Ammon's horn (tissue), 1 donor: ENCODE data around the gene DNAJB7.
"Not testable (repeated sequence)": the region's sequence is repeated elsewhere in the genome, so short reads cannot be mapped to it uniquely, and the experiment has no call there.

Experiments
- DNase-seq: peaks from one replicate; pipeline ENCODE4 v3.0.0-alpha.2; 2016; ENCODE audit warnings: low spot score

DNAJB7 gene

DNA sequence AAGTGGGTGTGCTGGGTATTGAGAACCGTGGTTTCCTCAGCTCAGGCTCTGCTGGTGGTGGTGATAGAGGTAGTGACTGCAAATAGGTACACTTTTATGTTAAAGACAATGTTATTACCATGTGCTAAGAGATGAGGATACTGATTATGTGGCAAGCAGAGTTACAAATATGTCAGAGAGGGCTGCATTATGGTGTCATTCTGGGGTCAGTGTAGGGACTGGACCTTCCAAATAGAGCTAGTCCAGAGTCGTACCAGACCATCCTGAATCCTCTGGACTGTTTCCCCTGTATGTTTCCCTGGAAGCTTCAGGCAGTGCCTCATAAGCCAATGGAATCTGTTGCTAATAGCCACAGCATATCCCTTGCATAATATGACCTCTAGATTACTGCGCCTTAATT, at the start of gene DNAJB7:
Gene DNAJB7 (minus strand): TSS at position 101 of the 400 bp plus-strand sequence. CDS start 119 bp downstream, outside the sequence.
- no peak for DNase-seq

GRCh38 chr22:40908895-40909294, 47.0 kb upstream of the DNAJB7 start:
- DNase-seq, result no peak

GRCh38 chr22:40904101-40904500, 42.2 kb upstream of the DNAJB7 start:
- no peak for DNase-seq

GRCh38 chr22:40898850-40899357, 37.0 kb upstream of the DNAJB7 start:
- DNase-seq, result peak; percentile 62

DNA sequence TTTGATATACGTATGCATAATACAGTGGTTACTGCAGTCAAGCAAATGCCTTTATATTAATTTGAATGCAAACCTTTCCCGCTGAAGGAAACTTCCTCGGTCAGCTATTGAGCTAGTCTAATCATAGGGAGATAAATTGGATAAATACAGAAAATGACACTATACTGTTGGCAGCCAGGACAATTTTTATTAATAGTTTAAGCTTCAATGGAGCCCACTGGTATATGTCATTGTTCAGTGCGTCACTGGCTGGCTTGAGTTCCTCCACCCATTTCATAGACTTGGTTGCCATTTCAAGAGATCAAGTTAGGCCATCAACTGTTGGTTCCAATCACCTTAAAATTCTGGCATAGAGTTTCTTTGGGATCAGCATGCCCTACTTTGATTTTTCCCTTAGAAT, 32.5 kb upstream of the DNAJB7 start:
- no peak for DNase-seq

DNA sequence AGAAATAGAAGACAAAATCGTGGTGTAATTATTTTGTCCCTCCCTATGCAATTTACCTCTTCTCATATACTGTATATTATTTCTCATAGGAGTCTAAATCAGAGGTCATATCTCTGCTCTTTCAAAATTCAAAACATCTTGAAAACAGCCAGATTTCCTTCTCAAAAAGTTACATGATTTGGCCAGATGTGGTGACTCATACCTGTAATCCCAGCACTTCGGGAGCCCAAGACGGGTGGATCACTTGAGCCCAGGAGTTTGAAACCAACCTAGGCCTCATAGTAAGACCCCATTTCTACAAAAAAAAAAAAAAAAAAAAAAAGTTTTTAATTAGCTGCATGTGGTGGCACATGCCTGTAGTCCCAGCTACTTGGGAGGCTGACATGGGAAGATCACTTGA, 29.0 kb upstream of the DNAJB7 start:
- DNase-seq, result no peak

- DNase-seq, result no peak
Observed at GRCh38 chr22:40889116-40889515, 27.2 kb upstream of the DNAJB7 start.

DNA sequence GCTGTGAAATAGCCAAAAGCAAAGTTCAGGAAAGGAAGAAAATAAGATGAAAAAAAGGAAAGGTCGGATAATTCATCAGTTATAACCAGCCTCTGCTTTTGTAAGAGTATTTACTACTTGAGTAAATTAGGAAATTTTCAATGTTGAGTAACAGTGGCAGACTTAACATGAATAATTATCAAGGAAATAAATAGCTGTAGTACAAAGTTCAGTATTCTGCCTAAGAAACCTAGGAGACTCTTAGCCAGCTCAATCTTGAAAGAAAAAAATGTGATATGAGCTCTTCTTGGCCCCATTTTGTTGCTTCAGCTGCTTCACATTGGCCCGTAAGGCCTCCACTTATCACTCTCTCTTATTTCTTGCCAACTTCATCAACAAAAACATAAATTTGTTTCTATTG, 17.0 kb upstream of the DNAJB7 start:
- no peak for DNase-seq

GRCh38 chr22:40877488-40877887, 15.6 kb upstream of the DNAJB7 start:
- no peak for DNase-seq

DNA sequence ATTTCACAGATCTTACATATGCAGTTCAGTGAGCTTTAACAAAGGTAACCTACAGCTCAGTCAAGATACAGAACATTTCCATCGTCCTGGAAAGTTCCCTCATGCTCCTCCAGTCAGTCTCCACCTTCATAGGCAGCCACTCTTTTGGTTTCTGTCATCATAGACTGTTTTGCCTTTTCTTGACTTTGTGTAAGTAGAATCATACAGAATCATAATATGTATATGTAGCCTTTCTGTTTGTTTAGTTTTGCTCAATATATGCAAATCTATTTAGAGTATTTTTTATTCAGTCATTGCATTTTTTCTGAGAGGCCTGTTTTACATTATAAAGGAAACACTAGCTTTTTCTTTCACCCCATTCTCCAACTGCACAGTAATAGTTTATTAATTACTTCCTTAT, 15.0 kb upstream of the DNAJB7 start:
- DNase-seq, result no peak

DNA sequence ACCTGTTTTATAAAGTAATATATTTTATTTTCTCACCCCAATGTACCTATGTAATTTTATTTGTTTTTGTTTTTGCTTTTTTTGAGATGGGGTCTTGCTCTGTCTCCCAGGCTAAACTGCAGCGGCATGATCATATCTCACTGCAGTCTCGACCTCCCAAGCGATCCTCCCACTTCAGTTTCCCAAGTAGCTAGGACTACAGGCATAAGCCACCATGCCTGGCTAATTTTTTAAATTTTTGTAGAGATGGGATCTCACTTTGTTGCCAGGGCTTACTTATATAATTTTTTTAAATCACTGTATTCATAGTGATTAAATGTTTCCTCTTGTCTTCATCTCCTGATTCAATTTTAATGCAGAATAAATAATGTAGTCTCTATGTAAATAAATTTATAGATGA, 13.2 kb upstream of the DNAJB7 start:
- no peak for DNase-seq

DNA sequence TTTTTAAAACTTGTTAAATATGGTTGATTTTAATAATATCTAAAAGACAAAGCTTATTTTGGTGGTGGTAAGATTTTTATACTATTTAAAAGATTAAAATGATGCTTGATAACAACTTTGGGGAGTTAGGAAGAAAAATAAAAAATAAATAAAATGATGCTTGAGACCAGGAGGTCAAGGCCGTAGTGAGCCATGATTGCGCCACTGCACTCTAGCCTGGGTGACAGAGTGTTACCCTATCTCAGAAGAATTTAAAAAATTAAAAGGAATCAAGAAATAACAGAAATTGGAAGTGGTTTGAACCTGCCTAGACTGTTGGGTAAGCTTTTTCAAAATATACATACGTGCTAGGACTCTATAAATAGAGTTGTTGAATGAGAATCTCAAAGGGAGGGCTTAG, 12.1 kb upstream of the DNAJB7 start:
- DNase-seq, result no peak

DNA sequence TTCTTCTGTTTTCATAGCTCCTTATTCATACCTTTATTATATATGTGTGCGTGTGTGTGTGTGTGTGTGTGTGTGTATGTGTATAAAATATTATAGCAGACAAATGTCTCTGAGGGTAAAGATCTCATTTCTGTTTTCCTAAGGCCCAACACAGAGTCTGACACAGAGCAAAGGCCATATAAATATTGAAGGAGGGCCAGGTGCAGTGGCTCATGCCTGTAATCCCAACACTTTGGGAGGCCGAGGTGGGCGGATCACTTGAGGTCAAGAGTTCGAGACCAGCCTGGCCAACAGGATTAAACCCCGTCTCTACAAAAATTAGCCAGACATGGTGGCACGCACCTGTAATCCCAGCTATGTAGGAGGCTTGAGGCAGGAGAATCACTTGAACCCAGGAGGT, 6.5 kb upstream of the DNAJB7 start:
- DNase-seq, result not testable (repeated sequence)

DNA sequence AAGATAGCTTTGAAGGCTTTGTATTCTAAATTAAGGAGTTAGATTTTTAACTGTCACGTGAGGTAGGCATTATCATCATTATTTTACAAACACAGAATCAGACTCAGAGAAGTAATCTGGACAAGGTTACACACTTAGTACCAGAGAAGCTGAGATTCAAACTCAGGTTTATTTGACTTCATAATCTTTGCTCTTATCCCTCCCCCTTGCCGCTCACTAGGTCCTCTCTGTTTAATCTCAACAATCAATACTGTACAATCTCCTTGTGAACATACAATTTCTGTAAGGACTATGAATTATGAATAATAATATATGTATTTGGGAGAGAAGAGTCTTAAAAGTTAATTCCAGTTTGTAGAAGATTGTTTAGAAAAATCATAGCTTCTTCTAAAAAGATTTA, 5.2 kb upstream of the DNAJB7 start:
- no peak for DNase-seq

GRCh38 chr22:40862537-40862936, 624 bp upstream of the DNAJB7 start:
- no peak for DNase-seq

GRCh38 chr22:40857309-40857855, 4.5 kb downstream of the DNAJB7 start:
- DNase-seq, result no peak

DNA sequence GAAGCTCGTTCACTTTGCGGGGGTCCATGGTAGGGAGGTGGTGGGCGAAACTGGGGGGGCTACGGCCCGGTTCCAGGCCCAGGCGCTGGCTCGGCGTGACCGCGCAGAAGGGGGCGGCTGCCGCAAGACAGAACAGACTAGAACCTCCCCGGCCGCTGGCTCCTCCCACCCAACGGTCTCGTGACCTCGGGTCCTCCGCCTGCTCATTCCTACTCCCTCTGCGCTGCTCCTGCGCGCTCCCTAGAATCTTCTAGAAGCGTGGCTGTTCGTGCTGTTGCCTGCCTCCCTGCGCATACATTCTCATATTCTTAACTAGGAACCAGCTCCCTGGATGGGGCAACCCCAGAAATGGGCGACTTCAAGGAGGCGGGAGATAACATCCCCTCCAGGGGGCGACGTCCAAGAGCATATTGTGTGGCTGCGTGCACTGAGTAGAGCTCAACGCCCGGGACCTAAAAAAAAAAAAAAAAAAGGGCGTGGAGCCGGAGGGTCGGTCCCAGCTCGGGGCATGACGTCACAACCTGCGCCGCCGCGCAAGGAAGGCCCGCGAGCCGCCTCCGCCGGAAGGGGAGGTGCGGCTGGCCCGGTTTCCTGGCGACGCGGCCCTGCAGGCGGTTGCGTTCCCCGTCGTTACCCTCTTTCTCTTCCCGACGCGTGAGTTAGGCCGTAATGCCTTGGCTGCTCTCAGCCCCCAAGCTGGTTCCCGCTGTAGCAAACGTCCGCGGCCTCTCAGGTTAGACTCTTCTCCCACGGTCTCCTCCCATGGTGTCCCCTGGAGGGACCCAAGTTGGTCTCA, 5.2 kb downstream of the DNAJB7 start, which contains the start of the genes ST13 and XPNPEP3:
Gene ST13 (minus strand): TSS at position 127 of the 796 bp plus-strand sequence. CDS start 99 bp downstream, at position 28.
Gene XPNPEP3 (plus strand): TSS at position 636 of the 796 bp plus-strand sequence. CDS start 34 bp downstream, at position 670.
- DNase-seq, result peak; percentile 96

DNA sequence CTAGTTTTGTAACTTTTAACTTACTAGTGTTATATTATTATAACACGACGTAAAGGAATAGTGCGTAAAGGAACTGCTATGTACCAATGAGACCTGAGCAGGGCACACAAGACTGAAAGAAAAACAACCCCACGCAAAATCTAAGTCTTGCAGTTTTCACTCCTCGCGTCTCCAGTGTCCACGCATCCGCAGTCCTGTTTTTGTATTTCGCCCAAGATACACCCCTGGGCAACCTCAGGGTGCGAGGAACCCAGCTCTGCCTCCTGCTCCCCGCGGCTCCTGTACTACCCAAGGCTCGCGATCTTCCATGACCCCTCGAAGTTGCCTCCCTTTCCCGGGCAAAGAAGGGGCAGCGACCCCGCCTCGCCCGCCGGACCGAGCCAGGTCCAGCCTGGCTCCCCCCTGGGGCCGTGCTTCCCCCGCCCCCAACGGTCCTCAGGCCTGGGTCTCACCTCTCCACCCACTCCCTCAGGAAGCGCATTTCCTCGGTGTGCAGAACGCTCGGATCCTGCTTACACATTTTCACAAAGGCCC, 5.9 kb downstream of the DNAJB7 start:
- peak; percentile 29 for DNase-seq

DNA sequence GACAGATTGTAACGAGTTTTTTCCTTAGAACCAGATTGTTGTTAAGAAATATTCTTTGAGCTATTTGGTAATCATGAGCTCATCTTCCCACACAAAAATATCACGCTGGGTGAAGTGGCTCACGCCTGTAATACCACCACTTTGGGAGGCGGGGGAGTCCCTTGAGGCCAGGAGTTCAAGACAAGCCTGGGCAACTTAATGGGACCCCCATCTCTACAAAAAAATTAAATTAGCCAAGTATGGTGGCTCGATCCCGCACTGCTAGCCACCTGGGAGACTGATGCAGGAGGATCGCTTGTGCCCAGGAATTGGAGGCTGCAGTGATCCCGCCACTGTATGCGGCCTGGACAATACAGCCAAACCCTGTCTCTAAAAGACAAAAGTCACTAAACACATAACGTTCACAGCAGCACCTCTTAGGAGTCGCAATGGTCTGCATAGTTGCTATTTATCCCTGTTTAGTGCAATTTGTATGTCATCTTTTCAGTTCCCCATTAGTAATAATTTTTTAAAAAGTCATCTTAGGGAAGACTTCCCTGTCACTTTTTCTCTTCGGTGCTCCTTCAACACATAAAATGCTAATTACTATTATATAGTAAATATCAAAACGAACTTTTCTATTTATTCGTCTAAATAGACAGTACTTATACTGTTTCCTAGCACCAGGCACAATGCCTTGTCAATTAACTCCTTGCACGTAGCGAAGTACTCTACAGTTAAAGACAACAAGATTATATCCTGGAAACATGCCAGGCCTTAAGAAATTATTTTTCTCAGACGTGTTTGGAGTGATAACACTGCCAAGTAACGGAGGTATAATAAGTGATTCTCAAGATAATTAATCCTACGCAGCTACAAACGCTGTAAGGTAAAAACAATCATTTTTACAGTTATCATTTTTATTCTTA, 6.6 kb downstream of the DNAJB7 start:
- DNase-seq, result no peak

DNA sequence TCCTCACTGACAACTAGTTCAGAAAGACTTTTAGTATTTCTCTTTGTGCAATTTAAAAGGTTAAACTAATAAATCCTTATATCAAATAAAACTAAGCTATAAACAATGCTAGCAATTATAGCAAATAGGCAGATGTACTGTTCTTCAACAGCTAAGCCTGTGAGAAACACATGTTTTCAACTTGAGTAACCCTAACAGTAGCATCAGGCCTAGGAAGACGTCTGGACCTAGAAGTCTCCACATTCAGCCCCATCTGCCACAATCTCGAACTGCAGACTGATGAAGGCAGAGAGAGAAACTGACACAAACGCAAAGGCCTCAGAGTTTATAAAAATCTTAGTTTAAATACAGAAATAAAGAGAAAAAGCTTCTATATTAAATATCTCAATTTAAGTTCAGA, 8.0 kb downstream of the DNAJB7 start:
- peak; percentile 22 for DNase-seq

- no peak for DNase-seq
Observed at GRCh38 chr22:40853333-40853732, 8.6 kb downstream of the DNAJB7 start.

DNA sequence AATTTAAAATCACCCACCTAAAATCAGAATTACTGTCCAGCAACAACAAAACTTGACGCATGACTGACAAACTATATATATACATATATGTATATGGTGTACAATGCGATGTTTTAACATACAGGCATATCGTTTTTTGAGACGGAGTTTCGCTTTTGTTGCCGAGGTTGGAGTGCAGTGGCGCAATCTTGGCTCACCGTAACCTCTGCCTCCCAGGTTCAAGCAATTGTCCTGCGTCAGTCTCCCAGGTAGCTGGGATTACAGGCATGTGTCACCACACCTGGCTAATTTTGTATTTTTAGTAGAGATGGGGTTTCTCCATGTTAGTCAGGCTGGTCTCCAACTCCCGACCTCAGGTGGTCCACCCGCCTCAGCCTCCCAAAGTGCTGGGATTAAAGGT, 16.1 kb downstream of the DNAJB7 start:
- not testable (repeated sequence) for DNase-seq
